ENCODE data around the gene DDX27.
"Not testable (repeated sequence)": the region's sequence is repeated elsewhere in the genome, so short reads cannot be mapped to it uniquely, and the experiment has no call there.

Gene DDX27

DNA sequence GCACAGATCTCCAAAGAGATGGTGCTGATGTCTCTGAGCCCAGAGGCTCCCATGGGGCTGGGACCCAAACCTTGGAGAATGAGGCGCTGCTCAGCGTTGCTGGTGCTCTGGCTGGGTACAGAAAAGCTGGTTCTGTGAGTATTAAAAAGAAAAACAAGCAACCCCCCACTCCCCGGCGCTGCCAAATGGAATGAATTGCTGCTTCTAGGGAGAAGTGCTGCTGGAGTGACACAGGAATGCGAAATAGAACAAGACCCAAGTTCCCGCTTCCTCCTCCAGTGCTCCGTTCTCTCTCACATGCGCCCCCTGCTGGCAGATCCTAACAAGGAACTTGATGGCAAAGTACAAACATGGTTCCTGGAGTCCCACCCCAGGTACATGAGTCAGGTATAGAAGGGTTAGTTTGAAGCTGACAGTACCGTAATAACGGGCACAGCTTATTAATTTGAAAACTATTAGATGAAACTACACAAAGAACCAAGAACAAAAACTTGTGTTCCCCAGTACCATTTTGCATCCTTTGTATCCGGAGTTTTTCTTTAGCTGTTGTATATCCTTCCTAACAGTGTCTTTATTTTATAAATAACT is 2.1 kb upstream of the DDX27 start:
- TF ChIP-seq, protein P1, sequence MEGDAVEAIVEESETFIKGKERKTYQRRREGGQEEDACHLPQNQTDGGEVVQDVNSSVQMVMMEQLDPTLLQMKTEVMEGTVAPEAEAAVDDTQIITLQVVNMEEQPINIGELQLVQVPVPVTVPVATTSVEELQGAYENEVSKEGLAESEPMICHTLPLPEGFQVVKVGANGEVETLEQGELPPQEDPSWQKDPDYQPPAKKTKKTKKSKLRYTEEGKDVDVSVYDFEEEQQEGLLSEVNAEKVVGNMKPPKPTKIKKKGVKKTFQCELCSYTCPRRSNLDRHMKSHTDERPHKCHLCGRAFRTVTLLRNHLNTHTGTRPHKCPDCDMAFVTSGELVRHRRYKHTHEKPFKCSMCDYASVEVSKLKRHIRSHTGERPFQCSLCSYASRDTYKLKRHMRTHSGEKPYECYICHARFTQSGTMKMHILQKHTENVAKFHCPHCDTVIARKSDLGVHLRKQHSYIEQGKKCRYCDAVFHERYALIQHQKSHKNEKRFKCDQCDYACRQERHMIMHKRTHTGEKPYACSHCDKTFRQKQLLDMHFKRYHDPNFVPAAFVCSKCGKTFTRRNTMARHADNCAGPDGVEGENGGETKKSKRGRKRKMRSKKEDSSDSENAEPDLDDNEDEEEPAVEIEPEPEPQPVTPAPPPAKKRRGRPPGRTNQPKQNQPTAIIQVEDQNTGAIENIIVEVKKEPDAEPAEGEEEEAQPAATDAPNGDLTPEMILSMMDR (IDR thresholded peaks at IDR 0.05; ENCODE audit: low read depth, low read length, missing control alignments) = peak; percentile 89
- H3K4me3 ChIP-seq (ENCODE audit: low read depth, low read length) = no peak overlapping the region
- DNase-seq (ENCODE audit: low read depth) = peak; percentile 88
- in situ Hi-C loops (cut with HindIII; ENCODE audit: low sequenced_read_pairs) = no loop called here

- in situ Hi-C loops (cut with HindIII; ENCODE audit: low sequenced_read_pairs); DNase-seq (ENCODE audit: low read depth): not testable (repeated sequence)
- peak overlapping the region; percentile 84 for H3K4me3 ChIP-seq (ENCODE audit: low read depth, low read length)
These were observed 501 bp upstream of the DDX27 start for GRCh38 chr20:49218739-49219090.

GRCh38 chr20:49219924-49220831 is 962 bp downstream of the DDX27 start:
- in situ Hi-C loops (cut with HindIII; ENCODE audit: low sequenced_read_pairs) = loop anchor here (5.0 kb wide), 1 partner anchor 88 kb away; no protein-coding TSS in a partner anchor
- no peak for DNase-seq (ENCODE audit: low read depth)
- peak overlapping the region; percentile 84 for H3K4me3 ChIP-seq (ENCODE audit: low read depth, low read length)
- TF ChIP-seq, protein P1 (IDR thresholded peaks at IDR 0.05; ENCODE audit: low read depth, low read length, missing control alignments) = no peak

DNA sequence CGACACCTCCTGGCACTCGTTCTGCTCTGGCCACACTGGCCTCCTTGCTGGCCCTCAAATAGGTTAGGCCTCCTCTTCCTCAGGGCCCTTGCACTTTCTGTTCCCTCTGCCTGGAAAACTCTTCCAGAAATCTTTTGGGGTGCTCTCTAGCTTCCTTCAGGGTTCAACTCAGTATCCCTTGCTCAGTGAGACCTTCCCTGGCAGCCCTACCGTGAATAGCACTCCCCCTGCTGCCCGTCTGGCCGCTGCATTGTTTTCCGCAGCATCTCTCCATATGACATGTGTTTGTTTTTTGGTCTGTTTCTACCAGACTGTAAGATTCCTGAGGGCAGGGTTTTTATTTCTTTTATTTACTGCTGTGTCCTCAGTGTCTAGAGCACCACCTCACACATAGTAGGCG is 6.7 kb downstream of the DDX27 start:
- no peak for DNase-seq (ENCODE audit: low read depth)
- TF ChIP-seq, protein P1 (IDR thresholded peaks at IDR 0.05; ENCODE audit: low read depth, low read length, missing control alignments) = no peak
- no peak overlapping the region for H3K4me3 ChIP-seq (ENCODE audit: low read depth, low read length)
- in situ Hi-C loops (cut with HindIII; ENCODE audit: low sequenced_read_pairs) = no loop called here

GRCh38 chr20:49228676-49229075 is 9.5 kb downstream of the DDX27 start:
- in situ Hi-C loops (cut with HindIII; ENCODE audit: low sequenced_read_pairs) = no loop called here

GRCh38 chr20:49229381-49229780 is 10.2 kb downstream of the DDX27 start:
- no peak overlapping the region for H3K4me3 ChIP-seq (ENCODE audit: low read depth, low read length)
- DNase-seq (ENCODE audit: low read depth) = no peak
- in situ Hi-C loops (cut with HindIII; ENCODE audit: low sequenced_read_pairs) = no loop called here
- TF ChIP-seq, protein P1 (IDR thresholded peaks at IDR 0.05; ENCODE audit: low read depth, low read length, missing control alignments) = no peak

More at GRCh38 chr20:49228676-49229075, 9.5 kb downstream of the DDX27 start:
- no peak overlapping the region for H3K4me3 ChIP-seq (ENCODE audit: low read depth, low read length)
- TF ChIP-seq, protein P1 (IDR thresholded peaks at IDR 0.05; ENCODE audit: low read depth, low read length, missing control alignments) = no peak
- DNase-seq (ENCODE audit: low read depth) = no peak

DNA sequence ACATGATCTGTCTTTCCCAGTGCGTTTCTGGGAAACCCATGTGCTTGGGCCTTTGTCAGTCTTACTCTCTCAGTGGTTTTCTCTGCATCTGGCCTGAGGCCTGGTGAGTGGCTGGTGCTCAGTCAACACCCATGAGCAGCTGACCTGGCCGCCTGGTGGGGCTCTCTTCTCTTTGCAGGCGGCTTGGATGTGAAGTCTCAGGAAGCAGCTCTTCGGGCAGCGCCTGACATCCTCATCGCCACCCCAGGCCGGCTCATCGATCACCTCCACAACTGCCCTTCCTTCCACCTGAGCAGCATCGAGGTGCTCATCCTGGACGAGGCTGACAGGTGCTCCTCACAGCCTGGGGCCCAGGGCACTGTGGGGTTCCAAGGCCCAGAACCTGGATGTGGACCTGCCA is 10.8 kb downstream of the DDX27 start:
- no peak for DNase-seq (ENCODE audit: low read depth)
- H3K4me3 ChIP-seq (ENCODE audit: low read depth, low read length) = no peak overlapping the region
- in situ Hi-C loops (cut with HindIII; ENCODE audit: low sequenced_read_pairs) = no loop called here
- TF ChIP-seq, protein P1 (IDR thresholded peaks at IDR 0.05; ENCODE audit: low read depth, low read length, missing control alignments) = no peak
